HG02970 (cell line): ENCODE measurements around the gene IBA57.

ENCODE experiments used
- ATAC-seq: cut with Tn5 transposase; IDR thresholded peaks from one replicate; pipeline ENCODE4 v1.9.1; 2021; ENCODE audit warnings: mild to moderate bottlenecking, moderate library complexity, moderate number of reproducible peaks; ENCODE audit not compliant: unreplicated experiment, low FRiP score

The IBA57 gene

DNA sequence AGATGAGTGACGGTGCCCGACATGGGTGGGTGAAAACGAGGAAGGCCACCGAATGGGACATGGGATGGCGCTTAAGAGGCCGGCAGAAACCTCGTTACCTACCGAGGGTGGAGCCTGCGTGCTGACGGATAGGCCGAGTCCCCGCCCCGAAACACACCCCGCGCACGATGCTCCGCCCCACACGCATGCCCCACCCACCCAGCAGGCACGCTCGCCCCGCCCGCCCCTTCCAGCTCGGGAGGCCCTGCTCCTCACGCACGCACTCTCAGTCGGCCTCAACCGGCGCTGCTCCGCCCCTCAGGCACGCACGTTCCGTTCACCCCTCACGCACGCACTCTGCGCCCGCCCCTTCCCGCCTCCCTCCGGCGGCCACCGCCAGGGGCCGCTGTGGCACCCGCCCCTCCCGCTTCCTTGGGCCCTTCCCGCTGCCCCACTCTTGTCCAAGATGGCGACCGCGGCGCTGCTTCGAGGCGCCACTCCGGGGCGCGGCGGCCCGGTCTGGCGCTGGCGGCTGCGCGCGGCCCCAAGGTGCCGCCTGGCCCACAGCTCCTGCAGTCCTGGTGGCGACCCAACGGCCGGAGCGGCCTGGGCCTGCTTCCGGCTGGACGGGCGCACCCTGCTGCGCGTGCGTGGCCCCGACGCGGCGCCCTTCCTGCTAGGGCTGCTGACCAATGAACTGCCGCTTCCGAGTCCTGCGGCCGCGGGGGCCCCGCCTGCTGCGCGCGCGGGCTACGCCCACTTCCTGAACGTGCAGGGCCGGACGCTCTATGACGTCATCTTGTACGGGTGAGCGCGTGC, at the start of gene IBA57:
IBA57 (plus strand) TSS at position 433 of the 798 bp plus-strand sequence; CDS start at position 446, 13 bp downstream.
- peak; percentile 83 for ATAC-seq

- ATAC-seq, result no peak
These were observed 48.3 kb upstream of the IBA57 start for GRCh38 chr1:228117335-228117734.

- ATAC-seq, result no peak
These were observed 47.6 kb upstream of the IBA57 start for GRCh38 chr1:228118040-228118439.

DNA sequence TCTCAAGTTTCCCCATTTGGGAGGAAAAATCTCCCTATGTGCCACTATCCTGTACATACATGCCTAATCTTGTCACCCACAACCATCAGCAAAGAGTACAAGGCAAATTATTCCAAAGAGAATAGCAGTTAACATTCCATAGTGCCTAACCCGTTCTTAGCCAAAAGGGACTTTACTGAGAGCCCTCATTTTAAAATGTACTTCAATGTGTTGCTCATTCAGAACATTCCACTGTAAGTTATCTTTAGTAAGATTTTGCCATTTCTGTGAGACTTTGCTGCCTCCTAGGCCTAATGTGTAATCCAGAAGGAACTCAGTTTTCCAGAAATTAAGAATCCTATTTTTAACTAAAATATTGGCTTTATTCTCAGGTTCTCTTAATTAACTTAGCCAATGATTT, 45.3 kb upstream of the IBA57 start:
- ATAC-seq, result no peak

DNA sequence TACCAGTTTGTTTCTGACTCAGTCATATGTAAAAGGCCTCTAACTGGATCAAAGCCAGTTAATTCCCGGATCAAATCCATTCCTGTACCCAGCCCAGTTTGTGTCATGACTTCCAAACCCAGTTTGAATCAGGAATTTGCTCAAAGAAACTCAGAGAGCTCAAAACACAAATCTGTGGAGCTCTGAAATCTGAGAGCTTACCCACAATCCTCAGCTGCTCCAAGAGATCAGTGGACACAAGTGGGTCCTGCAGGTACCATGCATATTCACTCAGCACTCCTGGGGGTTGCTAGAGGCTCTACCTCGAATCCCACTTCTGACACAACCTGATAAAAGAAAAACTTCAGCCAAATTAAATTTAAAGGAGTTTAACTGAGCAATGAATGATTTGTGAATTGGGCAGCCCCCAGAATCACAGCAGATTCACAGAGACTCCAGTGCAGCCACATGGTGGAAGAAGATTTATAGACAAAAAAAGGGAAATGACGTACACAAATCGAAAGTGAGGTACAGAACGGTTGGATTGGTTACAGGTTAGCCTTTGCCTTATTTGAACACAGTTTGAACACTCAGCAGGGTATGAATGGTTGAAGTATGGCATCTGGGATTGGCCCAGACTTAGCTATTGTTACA, 44.6 kb upstream of the IBA57 start:
- no peak for ATAC-seq

DNA sequence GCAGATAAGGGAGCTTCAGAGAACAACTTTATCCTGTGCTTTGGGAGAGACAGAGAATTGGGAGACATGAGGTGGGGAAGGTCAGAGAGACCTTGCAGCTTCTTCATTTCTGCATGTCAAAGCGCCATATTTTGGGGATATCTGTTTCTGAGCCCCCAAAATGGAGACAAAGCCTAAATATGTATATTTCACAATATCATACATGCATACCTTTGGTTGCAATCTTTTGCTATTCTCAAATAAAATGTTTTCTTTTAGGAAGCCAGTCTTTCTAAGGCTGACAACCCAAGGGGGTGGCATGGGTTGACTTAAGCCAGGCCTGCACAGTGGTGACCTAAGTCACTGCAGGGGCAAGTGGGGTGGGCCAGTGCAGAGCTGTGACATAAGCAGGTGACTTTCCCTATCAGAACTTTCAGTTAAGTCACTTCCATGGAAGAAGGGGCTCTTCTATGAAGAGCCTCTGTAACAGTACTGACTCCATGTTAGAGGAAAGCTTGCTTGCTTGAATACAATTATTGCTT, 42.6 kb upstream of the IBA57 start:
- ATAC-seq, result no peak

- no peak for ATAC-seq
These were observed 42.1 kb upstream of the IBA57 start for GRCh38 chr1:228123505-228123904.

- no peak for ATAC-seq
These were observed 40.4 kb upstream of the IBA57 start for GRCh38 chr1:228125185-228125584.

- no peak for ATAC-seq
These were observed 33.8 kb upstream of the IBA57 start for GRCh38 chr1:228131766-228132165.

DNA sequence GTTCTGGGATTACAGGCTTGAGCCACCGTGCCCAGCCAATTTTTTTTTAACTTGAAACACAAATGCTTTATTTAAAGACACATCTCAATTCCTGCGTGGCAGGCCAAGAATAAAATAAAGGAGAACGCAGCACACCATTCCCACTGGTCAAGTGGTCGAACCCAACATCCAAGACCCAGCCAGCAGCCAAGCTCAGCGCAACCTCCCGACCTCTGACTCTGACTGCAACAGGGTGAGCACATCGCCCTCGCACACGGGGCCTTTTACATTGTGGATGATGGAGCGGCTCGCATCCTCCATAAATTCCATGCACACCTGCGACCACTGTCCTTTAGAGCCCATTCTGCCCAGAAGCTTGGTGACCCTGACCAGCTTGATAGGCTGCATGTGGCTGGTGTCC, 31.0 kb upstream of the IBA57 start:
- ATAC-seq, result no peak

GRCh38 chr1:228136901-228137300, 28.7 kb upstream of the IBA57 start:
- ATAC-seq, result no peak

- ATAC-seq, result no peak
These were observed 26.1 kb upstream of the IBA57 start for GRCh38 chr1:228139406-228139930.

DNA sequence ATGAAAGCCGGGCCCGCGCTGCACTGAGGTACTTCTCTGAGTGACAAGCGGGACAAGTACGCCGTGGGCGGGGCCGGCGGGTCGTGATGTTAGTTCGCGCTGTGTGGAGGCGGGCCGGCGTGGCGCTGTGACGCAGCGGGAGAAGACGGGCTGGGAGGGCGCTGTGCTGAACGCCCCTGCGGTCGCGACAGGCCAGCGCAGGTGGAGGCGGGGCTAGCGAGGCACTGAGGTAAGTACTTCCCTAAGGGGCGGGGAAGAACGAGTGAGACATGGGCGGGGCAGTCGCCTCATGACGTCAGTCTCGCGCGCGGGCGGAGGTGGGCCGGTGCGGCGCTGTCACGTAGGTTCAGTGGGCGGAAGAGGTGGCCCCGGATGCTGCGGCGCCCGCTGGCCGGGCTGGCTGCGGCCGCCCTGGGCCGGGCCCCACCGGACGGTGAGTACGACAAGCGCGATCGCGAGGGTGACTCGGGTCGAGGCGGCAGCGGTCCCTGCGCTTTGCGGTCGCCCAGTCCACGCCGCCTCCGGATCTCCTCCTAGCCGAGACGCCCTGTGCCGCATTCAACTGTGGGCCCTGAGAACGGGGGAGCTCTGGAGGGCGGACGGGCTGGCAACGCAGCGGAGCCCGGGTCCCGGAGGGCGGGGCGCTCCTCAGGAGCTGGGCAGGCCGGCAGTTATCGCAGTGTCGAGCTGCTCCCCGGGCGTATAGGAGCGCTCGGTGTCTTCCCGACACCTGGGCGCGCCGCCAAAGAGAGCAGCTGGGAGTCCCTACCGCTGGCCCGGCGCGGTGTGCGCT, 25.5 kb upstream of the IBA57 start, which contains the start of gene GUK1:
GUK1 (plus strand) TSS at position 349 of the 793 bp plus-strand sequence; CDS start at position 373, 24 bp downstream.
- ATAC-seq, result peak; percentile 93

DNA sequence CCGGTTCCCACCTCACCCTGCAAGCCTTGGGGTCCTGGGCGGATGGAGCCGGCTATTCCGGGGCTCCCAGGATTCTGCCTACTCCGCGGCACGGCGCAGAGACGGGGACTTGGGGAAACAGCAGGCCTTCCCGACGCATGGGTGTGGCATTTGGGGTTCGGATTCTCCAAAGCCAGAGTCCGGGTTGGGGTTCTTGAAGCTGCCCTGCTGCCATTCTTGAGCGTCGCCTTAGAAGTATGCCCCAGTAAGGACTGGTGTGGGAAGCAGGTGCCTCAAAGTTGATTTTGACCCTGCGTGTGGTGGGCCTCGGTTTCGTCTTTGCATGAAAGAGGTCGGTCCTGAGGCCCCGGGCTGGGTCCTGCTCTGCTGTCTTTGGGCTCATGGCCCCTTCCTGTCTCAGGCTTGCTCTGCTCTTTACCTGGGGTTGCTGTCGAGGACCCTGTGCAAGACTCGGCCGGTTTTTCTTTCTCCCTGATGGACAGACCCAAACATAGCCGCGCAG, 24.8 kb upstream of the IBA57 start:
- no peak for ATAC-seq

DNA sequence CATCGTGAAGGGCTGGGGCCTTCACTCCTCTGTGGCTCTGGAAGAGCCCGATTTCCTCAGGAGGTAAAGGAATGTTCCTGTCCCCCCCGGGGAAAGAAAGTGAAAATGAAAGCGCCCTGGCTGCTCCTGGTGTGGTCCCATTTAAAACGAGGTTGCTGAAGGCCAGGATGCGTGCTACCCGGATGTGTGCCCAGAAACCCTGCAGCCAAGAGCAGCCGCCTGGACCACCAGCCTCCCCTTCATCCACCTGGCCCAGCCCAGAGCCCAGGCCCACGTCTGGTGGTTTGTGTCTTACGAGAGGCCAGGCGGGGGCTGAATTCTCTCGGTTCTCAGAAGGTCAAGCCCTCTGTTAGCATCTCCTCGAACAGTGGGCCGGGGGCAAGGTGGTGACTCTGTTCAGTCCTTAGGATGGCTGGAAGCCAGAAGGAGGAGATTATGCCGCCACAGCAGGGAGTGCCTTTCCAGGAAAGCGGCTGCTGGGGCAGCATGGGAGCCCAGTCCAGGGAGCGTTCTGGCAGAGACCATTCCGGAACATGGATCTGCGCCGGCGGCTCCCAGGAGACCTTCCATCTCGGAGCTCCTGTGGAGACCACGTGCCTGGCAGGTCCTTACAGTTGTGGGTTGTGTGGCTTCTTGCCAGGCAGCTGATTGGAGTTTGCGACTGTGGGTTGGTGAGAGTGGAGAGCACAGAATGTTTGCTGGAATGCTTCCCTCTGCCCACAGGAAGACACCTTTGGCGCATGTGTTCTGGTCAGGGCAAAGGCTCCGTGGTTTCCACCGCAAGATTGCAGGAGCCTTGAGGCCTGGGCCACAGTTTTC, 24.2 kb upstream of the IBA57 start:
- ATAC-seq, result no peak

- no peak for ATAC-seq
These were observed 23.4 kb upstream of the IBA57 start for GRCh38 chr1:228142155-228142691.

GRCh38 chr1:228142701-228143136, 22.9 kb upstream of the IBA57 start:
- ATAC-seq, result no peak

DNA sequence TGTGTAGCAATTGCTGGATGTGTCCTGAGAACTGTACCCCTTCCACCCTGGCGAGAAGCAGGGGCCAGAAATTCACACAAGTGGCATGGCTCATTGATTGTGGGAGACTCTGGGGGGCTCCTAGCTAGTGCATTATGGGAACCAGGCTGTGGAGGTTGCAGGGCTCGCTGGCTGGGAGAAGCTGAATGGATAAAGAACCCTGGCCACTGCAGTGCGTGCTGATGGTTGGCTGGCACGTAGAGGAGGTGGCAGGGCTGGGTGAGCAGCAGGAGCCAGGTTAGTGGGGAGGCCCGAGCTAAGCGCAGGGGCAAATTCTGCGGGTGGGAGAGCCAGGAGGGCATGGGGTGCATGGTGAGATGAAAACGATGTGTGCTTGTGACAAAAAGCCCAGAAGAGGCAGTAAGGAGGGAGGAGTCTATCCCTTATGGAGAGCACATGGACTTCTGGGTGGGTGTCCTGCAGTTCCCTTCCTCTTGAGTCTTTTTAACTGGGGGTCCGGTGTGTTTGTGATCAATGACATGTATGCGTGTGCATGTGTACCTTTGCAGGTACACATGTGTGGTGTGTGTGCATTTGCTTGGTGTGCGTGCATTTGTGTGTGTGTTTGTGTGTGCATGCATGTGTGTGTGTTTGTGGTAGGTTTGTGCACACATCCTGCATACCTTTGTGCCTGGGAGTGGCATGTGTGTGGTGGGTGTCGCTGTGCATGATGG, 22.0 kb upstream of the IBA57 start:
- ATAC-seq, result no peak
